ENCODE results near the gene BUD31.
A peak's percentile ranks its signal among the peaks of the same experiment; 100 is the strongest.
"Not testable (repeated sequence)": the region's sequence is repeated elsewhere in the genome, so short reads cannot be mapped to it uniquely, and the experiment has no call there.

Gene BUD31

DNA sequence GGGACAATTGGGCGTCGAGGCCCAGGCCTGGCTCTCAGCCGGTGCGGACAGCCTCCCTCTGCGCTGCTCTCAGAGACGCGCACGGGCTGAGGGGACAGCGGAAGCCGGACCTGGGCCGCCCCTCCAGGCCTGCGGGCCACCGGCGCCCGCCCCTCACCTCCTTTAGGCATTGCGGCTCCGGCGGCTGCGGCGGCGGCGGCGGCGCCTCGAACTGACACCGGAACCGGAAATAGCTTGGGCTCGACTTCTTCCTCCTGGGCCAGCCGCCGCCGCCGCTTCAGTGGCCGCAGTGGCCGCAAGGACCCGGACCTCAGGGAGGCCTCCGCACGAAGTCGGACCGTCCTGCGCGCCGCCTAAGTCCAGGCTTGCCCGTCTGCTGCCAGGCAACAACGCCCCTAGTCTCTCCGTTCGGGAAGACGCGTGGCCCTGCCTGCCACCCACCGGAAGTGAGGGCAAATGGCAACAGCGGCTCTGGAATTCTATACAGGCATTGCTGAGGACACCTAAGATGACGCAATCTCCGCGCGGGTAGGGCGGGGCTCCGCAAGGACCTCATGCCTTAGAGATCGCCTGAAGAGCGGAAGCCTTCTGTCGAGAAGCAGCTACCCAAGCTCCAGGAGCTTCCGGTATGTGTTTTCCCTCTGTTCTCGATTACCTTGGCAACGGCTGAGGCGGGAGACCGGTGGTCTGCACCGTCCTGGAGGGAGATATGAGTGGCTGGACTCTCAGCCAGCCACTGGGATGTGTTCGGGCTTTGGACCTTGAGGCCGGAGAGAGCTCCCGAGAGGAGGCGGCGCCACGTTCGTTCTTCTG lies at the start of gene BUD31, which contains the start of gene PDAP1:
BUD31 (plus strand) TSS at position 591 of the 813 bp plus-strand sequence. CDS start 2,124 bp downstream, outside the sequence.
PDAP1 (minus strand) TSS at position 219 of the 813 bp plus-strand sequence; CDS start at position 170, 49 bp downstream.
- peak; percentile 93 for DNase-seq

DNA sequence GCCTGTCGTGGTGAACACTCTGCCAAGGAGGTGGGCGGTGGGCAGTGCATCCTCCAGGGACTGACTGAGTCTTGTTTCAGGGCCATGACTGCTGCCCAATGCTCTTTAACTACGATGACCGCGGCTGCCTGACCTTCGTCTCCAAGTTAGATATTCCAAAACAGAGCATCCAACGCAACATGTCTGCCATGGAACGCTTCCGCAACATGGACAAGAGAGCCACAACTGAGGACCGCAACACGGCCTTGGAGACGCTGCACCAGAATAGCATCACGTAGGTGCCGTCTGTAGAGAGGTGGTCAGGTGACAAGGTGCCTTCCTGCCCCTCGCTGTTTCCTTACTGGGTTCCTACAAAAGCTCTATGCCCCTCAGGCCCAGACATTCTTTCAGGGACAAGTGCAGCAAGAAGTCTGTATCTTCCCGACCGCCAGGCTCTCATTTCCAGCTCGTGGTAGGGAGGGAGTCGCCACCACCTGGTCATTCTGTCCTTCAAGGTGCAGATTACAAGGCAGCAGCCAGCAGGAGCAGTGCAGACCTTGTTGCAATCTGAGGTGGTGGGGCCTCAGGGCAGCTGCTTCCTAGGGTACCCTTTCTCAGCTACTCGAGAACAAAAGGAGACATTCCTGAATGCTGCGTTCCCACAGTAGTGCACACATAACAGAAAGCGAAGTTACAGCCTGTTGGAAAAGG lies 49.2 kb upstream of the BUD31 start:
- DNase-seq = no peak

DNA sequence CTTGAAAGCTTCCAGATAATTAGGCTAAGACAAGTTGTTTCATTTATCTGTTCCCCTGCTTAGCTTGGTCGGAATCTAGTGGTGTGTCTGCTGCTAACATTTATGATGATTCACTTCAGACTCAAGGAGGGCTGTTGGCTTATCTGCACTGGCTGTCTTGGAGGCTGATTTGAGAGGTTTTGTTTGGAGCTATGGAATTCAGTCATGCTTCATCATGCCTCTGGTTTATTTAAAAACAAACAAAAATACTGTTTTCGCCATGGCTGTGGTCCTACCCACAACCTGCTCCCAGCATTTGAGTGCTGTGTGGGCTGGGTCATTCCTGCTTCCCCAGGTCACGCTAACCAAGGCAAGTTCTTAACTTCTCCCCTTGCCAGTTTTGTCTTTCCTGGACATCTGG lies 46.0 kb upstream of the BUD31 start:
- peak; percentile 83 for DNase-seq

DNA sequence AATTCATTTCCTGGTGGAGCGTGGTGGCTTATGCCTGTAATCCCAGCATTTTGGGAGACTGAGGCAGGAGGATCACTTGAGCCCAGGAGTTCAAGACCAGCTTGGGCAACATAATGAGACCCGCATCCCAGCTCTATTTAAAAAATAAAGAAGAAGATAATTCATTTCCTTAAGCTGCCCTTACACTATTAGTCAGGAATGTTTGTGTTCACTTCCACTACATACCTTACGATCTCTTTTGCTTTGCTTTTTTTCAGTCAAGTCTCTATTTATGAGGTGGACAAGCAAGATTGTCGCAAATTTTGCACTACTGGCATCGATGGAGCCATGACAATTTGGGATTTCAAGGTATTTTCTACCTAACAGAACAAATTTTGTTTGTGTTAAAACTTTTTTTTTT lies 45.5 kb upstream of the BUD31 start:
- no peak for DNase-seq

DNA sequence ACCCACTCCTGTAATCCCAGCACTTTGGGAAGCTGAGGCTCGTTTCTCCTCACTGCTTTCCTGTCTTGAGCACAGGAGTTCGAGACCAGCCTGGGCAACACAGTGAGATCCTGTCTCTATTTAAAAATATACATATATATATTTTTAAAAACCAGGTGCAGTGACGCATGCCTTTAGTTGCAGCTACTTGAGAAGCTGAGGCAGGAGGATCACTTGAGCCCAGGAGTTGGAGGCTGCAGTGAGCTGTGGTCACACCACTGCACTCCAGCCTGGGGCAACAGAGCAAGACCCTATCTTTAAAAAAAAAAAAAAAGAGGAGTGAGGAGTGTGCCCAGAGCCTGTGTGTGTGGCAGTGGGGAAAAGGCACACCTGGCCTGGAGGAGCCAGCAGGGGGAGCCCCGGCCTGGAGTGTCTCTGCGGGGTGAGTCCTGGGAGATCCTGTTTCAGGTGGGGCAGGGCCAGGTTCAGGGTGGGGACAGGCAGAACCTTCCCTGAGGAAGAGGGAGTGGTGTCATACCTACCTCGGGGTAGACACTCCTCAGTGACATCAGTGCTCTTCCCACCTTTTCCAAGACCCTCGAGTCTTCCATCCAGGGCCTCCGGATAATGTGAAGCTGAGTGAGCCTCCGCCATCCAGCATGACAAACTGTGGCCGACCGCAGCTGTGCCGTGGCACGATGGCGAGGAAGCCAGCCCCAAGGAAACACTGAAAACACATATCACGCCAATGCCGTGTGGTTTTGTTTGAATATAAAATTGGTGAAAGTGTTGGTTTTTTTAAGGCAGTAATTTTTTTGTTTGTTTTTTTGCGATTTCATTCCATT lies 43.2 kb upstream of the BUD31 start:
- no peak for DNase-seq

DNA sequence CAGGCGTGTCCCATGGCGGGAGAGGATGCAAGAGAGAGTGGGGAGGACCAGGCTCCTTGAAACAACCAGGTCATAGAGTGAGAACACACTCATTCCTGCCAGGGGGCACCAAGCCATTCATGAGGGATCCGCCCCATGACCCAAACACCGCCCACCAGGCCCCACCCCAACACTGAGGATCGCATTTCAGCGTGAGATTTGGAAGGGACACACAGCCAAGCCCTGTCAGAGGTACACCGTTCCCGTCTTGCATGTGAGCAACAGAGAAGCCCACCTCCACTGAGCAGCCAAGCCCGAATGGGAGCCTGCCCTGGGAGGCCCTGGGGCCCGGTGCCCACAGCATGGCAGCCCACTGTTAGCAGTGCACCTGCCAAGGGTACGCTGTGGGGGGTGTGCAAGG lies 42.1 kb upstream of the BUD31 start:
- no peak for DNase-seq

DNA sequence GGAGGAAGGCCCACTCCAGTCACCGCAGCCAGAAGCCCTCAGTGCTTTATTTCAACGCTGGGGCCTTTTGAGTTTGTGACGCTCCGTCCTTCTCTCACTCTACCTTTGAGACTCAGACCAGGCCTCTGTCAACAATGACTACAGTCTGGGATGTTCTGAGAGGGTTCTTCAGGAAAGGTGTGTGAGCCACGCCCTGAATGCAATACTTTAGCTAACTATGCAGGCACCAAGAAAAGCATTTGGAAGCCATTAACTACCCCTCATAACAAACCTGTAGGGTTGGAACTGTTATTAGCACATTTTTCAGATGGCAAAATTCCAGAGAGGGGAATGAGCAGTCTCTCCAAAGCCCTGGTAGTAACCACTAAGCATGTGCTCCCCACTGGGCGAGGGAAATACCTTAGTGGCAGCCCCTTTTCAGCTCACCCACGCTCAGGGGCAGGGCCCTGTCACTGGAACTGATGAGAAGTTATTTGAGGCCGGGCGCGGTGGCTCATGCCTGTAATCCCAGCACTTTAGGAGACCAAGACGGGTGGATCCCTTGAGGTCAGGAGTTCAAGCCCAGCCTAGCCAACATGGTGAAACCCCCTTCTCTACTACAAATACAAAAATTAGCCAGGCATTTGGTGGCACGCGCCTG lies 39.9 kb upstream of the BUD31 start:
- DNase-seq = no peak

DNA sequence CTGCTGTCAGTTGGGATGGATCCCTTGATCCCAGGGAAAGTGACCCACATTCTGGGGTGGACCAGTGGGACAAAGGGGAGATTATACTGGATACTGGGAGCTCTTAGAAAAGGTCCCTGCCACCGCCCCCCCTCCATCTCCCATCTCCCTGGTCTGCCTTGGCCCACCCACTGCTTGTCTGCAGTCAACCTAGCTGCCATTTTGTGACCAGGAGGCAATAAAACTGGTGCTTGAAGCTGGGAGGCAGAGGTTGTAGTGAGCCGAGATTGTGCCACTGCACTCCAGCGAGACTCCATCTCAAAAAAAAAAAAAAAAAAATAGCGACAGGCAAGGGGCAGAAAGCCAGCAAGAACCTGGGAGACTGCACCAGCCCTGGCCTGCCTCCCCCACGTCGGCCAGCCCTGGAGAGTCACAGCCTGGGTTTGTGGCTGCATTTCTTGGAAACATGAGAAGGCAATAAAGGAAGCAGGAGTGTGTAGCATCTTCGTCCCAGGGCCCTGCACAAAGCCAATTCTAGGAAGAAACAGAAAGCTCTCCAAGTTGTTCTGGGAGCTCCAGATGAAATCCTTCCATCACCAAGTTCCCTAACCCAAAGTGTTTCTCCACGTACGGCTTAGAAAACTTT lies 38.9 kb upstream of the BUD31 start:
- DNase-seq = no peak

DNA sequence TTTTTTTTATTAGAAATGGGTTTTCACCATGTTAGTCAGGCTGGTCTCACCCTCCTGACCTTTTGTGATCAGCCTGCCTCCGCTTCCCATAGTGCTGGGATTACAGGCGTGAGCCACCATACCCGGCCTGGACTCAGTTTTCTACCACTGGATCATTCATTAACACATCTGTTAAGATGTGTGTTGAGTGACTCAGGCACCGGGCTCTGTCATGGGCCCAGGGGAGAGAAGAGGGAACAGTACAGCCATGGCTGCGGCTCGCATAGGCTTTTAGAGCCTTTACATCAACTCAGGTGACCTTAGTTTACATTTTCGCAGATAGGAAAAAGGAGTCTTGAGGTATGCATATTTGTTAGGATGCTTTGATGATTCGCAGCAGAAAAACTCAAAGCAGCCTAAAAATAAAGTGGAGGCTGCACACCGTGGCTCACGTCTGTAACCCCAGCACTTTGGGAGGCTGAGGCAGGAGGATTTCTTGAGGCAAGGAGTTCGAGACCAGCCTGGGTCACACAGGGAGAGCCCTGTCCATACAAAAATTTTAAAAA lies 37.3 kb upstream of the BUD31 start:
- DNase-seq = no peak

DNA sequence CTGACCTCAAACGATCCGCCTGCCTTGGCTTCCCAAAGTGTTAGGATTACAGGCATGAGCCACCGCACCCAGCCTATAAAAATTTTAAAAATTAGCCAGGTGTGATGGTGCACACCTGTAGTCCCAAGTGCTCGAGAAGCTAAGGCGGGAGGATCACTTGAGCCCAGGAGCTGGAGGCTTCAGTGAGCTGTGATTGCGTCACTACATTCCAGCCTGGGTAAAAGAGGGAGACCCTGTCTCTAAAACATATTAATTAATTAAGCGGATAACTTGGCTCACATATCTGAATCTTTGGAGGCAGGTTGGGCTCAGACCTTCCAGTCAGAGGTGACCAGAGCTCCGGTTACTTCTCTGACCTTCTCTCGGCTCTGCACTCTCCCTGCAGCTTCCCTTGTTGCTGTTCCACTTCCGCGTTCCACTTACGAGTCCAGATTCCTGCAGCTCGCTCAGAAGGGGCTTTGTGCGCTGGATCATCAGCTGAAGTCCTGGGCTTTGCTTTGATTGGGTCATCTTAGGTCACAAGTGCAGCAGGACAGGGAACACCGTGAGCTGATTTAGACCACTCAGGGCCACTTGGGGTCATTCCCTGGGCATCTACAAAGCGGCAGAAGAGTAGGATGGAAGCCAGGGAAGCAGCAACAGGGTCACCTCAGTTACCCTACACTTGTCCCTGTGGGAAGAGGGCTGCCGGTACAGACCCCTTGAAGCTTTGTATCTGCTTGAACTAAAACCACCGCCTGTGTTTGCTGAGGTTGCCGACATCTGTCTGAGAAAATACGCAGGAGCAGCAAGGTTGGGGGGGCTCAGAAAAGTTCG lies 36.3 kb upstream of the BUD31 start:
- DNase-seq = no peak

DNA sequence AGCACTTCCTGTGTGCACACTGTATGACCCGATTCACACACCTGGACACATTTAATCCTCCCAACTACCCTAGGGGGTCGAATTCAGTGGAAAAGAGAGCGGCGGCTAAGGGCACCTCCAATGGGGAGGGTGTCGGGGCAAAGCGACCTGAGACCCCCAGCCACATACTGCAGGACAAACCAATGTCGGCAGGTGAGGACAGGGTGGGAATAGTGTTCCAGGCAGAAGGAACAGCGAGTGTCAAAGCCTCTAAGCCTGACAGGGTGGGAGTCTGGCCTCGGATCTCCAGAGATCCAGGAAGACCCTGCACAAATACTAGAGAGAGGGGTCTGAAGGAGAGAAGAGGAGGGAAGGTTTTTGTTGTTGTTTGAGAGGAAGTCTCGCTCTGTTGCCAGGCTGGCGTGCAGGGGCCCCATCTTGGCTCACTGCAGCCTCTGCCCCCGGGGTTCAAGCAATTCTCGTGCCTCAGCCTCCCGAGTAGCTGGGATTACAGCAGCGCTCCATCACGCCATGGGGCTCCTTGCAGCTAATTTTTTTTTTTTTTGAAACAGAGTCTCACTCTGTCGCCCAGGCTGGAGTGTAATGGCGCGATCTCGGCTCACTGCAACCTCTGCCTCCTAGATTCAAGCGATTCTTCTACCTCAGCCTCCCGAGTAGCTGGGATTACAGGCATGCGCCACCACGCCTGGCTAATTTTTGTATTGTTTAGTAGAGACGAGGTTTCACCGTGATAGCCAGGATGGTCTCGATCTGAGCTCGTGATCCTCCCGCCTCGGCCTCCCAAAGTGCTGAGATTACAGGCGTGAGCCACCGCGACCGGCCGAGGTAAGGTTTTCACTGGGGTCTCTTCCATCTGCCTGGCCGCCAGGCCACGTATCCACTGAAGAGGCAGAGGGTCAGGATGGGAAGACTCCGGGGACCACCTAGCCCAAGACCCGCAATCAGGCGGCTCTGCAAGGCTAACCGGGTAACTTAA lies 35.4 kb upstream of the BUD31 start:
- no peak for DNase-seq

DNA sequence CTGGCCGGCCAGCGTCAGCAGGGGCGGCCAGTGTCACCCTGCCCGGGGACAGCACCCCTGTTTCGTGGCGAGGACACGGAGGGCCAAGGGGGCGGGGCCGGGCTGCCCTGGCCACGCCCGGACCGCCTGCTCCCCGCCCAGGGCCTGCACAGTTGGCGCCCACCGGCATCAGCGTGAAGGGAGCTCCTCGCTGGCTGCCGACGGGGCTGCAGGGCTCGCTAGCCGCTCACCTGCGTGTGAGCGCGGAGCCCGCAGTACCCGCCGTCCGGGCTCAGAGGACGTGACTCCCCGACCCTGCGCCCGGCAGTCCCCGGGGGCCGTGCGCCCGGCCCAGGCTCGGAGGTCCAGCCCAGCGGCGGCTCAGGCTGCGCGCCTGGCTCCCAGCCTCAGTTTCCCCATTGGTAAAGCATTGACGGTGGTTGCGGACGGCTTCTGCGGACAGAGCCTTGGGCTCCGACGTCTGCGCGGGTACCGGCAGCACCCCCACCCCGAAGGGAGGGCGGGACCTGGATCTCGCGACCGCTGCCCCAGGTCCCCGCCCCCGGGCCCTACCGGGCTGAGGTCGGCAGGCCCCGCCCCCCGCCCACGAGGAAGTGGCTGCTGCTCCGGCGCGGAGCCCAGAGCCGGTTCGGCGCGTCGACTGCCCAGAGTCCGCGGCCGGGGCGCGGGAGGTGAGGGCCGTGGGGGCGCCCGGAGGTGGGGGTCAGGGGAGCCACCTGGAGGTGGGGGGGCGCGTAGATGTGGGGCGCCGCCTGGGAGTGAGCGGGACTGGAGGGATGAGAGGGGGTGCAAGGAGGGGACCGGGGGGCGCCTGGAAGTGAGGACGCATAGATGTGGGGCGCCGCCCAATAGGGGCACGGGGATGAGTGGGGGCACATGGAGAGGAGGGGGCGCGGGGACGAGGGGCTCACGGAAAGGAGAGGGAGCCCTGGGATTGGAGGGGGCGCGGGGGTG lies 34.4 kb upstream of the BUD31 start, which contains the start of gene ARPC1B:
ARPC1B (plus strand) TSS at position 620 of the 954 bp plus-strand sequence. CDS start 10,985 bp downstream, outside the sequence.
- DNase-seq = peak; percentile 72

DNA sequence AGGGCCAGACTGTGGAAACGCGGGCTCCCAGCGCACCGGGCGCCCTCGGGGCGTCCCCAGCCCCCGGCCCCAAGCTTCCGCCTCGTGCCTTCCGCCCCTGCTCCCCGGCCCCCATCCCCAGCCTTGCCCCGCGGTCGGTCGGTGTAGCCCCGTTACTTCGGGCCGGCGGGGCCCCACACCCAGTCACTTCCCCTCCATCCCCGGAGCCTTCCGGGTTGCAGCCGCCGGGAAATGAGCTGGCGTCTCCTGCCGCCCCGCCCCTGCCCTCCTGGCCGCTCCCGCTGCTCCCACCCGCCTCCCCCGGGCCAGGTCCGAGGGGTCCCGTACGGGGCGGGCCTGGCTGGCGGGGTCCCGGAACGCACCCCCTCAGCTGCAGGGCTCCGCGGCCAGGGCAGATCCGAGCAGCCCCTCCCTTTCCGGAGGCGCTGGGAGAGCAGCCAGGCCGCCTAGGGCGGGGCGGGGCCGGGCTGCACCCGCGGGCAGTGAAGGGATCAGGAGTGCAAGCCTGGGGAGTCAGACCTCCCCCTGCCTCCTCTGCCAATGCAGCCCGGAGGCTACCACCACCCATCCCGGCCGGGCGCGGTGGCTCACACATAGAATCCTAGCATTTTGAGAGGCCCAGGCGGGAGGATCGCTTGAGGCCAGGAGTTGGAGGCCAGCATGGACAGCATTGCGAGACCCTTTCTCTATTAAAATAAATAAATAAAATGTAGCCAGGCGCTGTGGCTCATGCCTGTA lies 33.5 kb upstream of the BUD31 start:
- DNase-seq = peak; percentile 64

DNA sequence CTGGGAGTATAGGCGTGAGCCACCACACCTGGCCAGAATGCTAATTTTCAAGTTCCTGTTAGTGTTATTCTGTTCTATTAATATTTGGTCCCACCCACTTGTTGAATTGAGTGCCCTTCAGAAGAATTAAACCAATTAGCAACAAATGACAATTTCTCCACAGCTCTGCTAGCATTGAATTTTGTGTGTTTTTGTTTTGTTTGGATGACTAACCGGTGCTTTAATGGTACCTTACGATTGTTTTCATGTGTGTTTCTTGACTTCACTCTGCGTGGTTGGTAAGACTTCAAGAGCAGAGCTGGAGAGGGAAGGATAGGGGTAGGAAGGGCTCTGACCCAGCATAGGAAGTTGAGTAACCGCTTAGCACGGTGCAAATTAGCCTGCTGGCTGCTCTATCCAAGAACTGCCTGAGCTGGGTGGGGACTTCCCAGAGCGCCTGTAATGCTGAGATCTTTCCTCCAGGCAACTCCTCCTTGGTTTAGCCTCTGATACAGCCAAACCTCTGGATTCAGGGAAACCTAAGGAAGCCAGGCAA lies 29.7 kb upstream of the BUD31 start:
- DNase-seq = peak; percentile 87

DNA sequence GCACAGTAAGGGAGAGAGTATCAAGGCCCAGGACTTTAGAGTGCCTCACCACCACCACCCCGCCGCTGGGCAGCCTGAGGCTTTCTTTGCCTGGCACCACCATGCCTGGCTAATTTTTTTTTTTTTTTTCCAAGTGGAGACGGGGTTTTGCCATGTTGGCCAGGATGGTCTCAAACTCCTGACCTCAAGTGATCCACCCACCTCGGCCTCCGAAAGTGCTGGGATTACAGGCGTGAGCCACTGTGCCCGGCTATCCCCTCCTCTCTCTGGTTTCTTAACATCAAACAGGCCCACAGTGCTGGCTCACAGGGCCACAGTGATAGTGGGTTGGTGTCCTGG lies 29.1 kb upstream of the BUD31 start:
- DNase-seq = not testable (repeated sequence)

DNA sequence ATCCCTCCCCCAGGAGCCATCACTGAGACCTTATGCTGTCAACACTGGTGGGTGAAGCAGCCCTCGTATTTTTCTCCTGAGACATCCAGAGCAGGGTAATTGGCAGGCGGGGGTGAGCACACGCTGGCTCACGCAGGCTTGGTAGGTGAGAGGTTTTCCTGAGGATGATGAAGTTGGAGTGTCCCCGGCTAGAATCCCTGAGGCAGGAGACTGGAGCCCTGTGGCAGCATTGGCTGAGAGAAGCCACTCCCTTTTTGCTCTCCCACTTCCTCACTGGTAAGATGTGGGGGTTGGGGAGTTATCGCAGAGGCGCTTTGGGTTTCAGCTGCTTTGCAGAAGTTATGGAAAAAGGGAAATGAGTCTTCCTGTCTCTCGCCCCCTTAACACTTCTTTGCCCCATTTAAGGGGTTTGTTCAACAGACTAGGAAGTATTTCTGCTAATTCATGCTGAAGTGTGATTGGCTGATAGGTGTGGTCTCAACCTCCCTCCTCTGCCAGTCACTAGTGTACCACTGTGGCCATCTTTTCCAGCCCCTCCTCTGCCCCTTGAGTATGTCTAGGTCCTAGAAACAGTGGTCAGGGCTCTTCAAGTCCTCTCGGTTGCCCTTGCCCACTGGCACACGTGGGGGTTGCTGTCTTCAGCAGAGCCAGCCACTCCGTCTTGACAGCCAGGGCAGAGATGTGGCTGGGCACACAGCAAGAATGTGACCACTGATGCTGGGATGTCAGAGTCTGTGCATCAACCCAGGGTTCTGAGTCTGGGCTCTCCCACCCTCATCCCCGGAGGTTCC lies 28.5 kb upstream of the BUD31 start:
- DNase-seq = peak; percentile 34
